Measurements from ENCODE around the gene CLEC3B.

DNA sequence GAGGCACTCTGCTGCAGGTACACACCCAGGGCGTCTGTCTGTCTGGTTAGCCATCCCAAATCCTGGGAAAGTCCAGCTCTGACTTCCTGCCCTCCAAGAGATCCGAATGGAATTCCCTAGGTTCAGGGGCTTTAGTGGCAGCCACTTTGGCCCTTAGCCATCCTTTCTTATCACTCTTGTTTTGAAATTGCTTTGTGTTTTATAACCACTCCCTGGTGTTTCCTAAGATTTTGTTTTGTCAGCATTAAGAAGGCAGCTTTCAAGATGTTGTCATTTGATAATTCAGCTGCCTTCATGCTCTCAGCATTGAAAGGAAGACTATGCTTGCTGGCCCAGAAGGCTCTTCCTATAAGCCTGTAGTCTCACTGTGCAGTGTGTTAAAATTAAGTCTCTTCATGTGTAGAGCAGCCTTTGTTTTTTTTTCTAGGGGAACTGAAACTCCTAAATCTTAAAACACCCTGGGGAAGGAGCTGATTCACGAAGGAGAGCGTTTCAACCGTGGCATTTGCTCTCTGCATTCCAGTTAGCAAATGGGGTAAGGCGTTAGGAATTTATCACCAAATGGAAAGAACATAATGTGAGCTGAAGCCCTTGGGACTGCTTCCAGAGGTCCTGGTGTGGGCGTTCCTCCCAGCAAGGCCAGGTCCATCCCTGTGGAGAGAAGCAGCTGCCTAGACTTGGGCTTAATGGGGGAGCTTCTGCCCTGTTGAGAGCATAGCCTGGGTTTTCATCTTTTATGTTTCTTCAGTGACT lies 14.2 kb upstream of the CLEC3B start:
- TF ChIP-seq CTCF (IDR thresholded peaks at IDR 0.05; ENCODE audit: low read length) (no peak), EZH2 (IDR thresholded peaks at IDR 0.05; ENCODE audit: borderline replicate concordance, low read length) (no peak)
